ENCODE results near the gene KDM6A. TPM values are rescaled to one million over a fixed set of nuclear protein-coding genes. Genes with fewer than 3 reads are reported as not detected.

The KDM6A gene
- 6.0 and 9.5 TPM in 2 replicates for total RNA-seq

GRCh38 chrX:44872821-44873414 lies at the start of gene KDM6A:
Gene KDM6A (plus strand): TSS chrX:44873188. CDS start chrX:44873552, 364 bp downstream.

GRCh38 chrX:44843753-44844152 lies 29.2 kb upstream of the KDM6A start, which contains the start of gene DUSP21:
Gene DUSP21 (plus strand): TSS chrX:44844021. CDS start chrX:44844133, 112 bp downstream.

Other genes starting within 250 kb of the KDM6A start
- not detected in 2 replicates for gene DUSP21, start 29.2 kb upstream of the KDM6A start, total RNA-seq